Umbilical cord (tissue), 2 donors: ENCODE measurements around the gene MAN2A2. TPM values are rescaled to one million over a fixed set of nuclear protein-coding genes. Genes with fewer than 3 reads are reported as not detected.

ENCODE experiments used
- DNase-seq: peaks from one replicate; pipeline ENCODE4 v3.0.0-alpha.2; 2015; ENCODE audit warnings: low spot score
- total RNA-seq: library from RNA; depleted of rRNA; stranded (reverse); fragments of >200 nt; gene quantifications from one replicate; pipeline ENCODE4 v1.2.3, GENCODE V29; 2014; ENCODE audit warnings: low replicate concordance; ENCODE audit not compliant: insufficient read depth

The MAN2A2 gene
- total RNA-seq, 1 donor from 2014 or later = 41.4 TPM

DNA sequence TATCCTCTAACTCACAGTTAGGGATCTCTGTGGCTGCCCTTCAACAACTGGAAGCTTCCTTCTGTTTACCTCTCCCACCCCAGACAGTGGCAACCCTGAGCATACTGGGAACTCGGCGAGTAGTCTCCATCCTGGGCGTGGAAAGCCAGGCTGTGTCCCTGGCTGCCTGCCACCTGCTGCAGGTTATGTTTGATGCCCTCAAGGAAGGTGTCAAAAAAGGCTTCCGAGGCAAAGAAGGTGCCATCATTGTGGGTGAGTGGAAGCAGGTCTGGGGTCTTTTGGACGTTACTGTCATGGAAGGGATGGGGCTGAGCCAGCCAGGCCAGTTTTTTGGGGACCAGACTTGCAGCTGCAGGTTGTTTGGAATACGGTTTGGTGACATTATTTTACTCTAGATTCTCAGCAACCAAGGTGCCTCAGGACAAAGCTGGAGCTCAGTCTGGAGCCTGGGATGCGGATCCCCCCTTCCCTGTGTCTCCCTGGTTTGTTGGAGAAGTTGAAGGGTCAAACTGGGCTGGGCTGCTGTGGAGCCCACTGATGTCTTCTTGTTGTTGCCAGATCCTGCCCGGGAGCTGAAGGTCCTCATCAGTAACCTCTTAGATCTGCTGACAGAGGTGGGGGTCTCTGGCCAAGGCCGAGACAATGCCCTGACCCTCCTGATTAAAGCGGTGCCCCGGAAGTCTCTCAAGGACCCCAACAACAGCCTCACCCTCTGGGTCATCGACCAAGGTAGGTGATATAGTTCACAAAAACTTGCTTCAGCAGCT is 39.4 kb downstream of the MAN2A2 start:
- no peak for DNase-seq

GRCh38 chr15:90945091-90945490 is 42.0 kb downstream of the MAN2A2 start:
- DNase-seq = no peak

DNA sequence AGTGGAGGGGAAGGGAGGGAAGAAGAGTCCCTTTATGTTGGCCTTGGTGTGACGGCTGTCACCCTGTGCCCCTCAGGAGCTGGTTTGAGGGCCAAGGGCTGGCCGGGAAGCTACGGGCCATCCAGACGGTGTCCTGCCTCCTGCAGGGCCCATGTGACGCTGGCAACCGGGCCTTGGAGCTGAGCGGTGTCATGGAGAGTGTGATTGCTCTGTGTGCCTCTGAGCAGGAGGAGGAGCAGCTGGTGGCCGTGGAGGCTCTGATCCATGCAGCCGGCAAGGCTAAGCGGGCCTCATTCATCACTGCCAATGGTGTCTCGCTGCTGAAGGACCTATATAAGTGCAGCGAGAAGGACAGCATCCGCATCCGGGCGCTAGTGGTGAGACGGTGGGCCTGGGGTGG is 43.4 kb downstream of the MAN2A2 start:
- no peak for DNase-seq

DNA sequence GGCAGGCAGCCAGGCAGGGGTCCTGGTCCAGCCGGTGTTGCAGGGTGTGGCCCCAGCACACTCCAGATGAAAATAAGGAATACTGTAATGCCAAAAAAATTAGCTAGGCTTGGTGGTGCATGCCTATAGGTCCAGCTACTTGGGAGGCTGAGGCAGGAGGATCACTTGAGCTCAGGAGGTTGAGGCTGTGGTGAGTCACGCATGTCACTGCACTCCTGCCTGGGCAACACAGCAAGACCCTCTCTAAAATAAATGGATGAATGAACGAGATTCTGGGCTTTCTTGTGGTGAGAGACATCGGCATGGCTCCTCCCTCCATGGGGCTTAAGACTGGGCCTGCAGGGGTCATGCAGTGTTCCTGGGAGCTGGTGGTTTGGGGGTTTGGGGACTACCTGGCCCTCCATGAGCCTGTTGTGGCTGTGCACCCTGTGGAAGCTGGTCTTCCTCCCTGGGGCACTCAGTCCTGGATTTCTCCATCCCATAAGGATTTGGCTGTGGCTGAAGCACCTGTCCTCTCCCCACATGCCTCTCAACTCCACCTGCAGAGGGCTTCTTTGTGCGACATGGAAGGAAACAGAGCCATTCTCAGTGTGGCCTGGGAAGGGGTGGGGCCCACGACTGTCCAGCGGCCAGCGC is 44.0 kb downstream of the MAN2A2 start:
- DNase-seq = no peak

- DNase-seq = no peak
Observed at GRCh38 chr15:90947577-90948357, 44.7 kb downstream of the MAN2A2 start.

GRCh38 chr15:90948506-90948905 is 45.4 kb downstream of the MAN2A2 start:
- no peak for DNase-seq

- no peak for DNase-seq
Observed at GRCh38 chr15:90949979-90950675, 47.0 kb downstream of the MAN2A2 start.

GRCh38 chr15:90950676-90951075 is 47.6 kb downstream of the MAN2A2 start:
- no peak for DNase-seq

- DNase-seq = no peak
Observed at GRCh38 chr15:90952901-90953677, 50.0 kb downstream of the MAN2A2 start.

DNA sequence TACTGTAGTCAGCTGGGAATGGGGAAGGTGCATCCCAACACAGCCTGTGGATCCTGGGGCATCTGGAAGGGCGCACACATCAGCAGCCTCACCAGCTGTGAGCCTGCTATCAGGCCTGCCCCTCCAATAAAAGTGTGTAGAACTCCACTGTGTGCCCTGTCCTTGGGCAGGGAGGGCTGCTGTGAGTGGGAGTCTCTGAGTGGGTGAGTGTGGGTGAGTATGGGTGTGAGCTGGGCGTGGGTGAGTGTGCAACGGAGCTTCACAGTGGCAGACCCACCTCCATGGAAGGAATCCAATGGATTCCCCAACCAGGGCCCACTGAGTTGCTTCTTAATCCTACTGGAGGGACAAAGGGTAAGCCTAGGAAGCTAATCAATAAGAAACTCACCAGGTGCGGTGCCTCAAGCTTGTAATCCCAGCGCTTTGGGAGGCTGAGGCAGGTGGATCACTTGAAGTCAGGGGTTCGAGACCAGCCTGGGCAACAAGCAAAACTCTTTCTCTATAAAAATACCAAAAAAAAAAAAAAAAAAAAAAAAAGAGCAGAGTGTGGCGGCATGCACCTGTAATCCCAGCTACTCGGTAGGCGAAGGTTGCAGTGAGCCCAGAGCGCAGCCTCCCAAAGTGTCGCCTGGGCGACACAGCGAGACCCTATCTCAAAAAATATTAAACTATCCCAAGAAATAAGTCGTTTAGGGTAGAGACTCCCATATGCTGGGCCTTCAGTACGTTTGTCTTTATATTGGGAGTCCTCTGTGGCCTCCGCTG is 51.0 kb downstream of the MAN2A2 start:
- DNase-seq = no peak

DNA sequence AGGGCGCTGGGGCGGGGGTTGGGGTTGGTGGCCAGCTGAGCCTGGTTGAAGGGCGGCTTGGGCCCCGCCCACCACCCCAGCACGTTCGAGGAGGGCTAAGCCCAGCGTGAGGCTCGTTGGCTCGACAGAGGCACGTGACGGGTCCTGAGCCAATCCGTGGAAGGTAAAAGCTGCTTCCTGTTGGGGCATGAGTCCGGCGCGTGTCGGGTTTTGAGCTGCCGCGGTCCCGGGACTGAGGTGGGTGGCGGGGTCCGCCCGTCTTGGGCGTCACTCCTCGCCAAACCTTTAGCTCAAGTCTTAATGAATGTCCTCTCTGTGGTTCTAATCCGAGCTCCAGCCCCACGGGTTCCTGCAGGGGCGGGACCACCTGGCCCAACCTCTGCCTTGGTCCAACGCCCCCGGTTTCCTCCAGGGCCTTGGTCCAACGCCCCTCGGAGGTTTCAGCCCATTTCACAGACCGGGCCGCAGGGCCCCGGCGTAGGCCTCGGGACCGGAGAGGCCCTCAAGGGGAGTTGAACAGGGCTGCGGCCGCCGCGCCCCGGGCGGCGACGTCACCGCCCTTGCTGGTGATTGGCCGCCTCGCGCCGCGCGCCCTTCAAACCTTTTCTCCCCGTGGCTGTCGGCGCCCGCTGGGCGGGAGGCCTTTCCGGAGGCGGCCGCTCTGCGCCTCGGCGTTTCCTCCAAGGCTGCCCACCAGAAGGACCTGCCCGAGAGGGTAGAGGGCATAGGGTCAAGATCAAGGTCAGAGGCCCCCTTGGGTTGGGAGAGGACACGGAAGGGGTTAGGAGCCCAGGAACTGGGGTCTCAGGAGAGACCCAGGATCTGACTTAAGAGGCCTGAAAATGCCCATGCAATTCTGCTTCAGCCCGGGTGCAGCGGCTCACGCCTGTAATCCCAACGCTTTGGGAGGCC is 51.9 kb downstream of the MAN2A2 start, which contains the start of gene RCCD1:
TSS of gene RCCD1 (plus strand) at position 173 of the 912 bp plus-strand sequence. CDS start 1,851 bp downstream, outside the sequence.
- peak; percentile 98 for DNase-seq

- no peak for DNase-seq
Observed at GRCh38 chr15:90955624-90956273, 52.6 kb downstream of the MAN2A2 start.

DNA sequence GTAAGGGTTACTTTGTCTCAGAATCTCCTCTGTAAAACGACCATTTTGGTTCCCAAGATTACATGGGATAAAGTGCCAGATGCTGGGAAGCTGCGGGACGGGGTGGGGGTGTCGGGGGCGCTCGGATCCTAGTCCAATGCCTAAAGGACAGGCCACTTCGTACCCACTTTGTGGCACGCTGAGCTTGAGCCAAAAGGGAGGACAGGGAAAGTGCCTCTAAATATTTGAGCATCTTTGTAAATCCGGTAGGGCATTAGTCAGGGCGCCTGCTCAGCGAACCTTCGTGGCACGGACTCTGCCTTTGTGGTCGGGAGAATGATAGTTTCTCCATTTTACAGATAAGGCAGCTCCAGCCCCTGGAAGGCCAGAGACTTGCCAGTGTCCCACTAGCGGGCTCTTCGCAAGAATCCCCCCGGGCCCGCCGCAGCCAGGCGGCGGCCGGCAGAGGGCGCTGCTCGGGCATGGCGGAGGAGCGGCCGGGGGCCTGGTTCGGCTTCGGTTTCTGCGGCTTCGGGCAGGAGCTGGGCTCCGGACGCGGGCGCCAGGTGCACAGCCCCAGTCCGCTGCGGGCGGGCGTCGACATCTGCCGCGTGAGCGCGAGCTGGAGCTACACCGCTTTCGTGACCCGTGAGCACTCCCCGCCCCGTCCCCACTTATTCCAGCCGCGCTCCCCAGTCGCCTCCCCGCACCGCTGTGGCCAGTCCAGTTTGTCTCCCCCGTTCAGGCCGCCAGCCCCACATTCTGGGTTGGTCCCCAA is 53.4 kb downstream of the MAN2A2 start:
- peak; percentile 70 for DNase-seq

GRCh38 chr15:90957031-90957790 is 54.1 kb downstream of the MAN2A2 start:
- peak; percentile 30 for DNase-seq

- DNase-seq = no peak
Observed at GRCh38 chr15:90957791-90958190, 54.7 kb downstream of the MAN2A2 start.

DNA sequence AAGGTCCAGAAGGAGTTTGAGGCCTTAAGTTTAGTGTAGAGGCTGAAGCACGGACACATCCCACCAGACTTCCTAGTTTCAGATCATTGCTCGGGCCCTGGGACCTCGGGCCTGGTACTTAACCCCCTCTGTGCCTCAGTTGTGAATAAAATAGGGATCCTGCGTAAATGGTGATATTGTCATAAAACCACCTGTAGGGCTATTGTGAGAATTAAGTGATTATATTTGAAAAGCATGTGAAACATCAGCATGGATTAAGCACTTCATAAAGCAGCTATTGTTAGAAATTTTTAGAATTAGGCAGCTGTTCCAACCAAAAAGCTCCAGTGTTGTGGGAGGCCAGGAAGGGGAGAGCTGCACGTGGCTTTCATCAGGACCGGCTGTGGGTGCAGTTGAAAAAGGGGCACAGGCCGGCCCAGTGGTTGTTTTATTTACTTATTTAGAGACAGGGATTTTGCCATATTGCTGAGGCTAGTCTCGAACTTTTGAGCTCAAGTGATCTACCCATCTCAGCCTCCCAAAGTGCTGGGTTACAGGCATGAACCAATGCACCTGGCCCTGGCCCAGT is 56.0 kb downstream of the MAN2A2 start:
- no peak for DNase-seq

DNA sequence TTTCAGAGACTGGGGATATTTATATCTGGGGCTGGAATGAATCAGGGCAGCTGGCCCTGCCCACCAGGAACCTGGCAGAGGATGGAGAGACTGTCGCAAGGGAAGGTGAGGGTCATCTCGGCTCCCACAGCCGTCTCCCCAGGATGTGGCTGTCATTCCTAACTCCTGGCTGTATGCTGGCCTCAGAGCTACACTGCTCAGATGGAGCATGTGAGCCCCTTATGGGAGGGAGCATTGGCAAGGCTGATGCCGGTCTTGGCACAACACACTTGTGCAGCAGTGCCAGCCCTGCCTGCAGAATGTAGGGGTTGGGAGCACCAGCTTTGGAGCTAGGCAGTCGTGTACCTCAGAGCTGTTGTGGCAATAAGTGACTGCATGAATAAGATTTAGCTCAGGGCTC is 56.8 kb downstream of the MAN2A2 start:
- no peak for DNase-seq
